Testis (tissue), 3 donors: Measurements from ENCODE around the gene TMED1. TPM values are rescaled to one million over a fixed set of nuclear protein-coding genes. Genes with fewer than 3 reads are reported as not detected.
"Not testable (repeated sequence)": the region's sequence is repeated elsewhere in the genome, so short reads cannot be mapped to it uniquely, and the experiment has no call there.

Experiments used
- DNase-seq: peaks from one replicate; pipeline ENCODE4 v3.0.0-alpha.2; 2019
- H3K27ac ChIP-seq, 2 donors: fragments of 200-600 bp; sonication (generic); one replicate each; pipeline ENCODE4 v1.5.1; 2019
- H3K27me3 ChIP-seq: fragments of 200-600 bp; sonication (generic); one replicate; pipeline ENCODE4 v1.5.1; 2019
- H3K36me3 ChIP-seq: fragments of 200-600 bp; sonication (generic); one replicate; pipeline ENCODE4 v1.5.1; 2017; ENCODE audit warnings: low read depth; ENCODE audit errors: missing control alignments
- H3K4me1 ChIP-seq: fragments of 200-600 bp; sonication (generic); one replicate; pipeline ENCODE4 v1.5.1; 2019
- H3K4me3 ChIP-seq, 2 donors: fragments of 200-600 bp; sonication (generic); one replicate each; pipeline ENCODE4 v1.5.1; 2017 to 2019
- H3K9me3 ChIP-seq: fragments of 200-600 bp; sonication (generic); one replicate; pipeline ENCODE4 v1.5.1; 2017
- CTCF ChIP-seq, 3 experiments: fragments of 450-650 bp in 2 of 3; fragments of 200-600 bp in 1 of 3; sonication (generic) in 1 of 3; IDR thresholded peaks; one replicate each; pipeline ENCODE4 v1.5.1; 2016 to 2019; ENCODE audit warnings: antibody characterized with exemption in 3 of 3, mild to moderate bottlenecking in 2 of 3, moderate library complexity in 1 of 3
- POLR2A ChIP-seq: fragments of 450-650 bp; IDR thresholded peaks from one replicate; pipeline ENCODE4 v1.6.1; 2017; ENCODE audit warnings: antibody characterized with exemption, mild to moderate bottlenecking, moderate library complexity
- WGBS, 2 donors: methylation state at CpG; one replicate each; pipeline ENCODE4 v1.1.5; 2018; 5-methylcytosine and 5-hydroxymethylcytosine counted together
- intact Hi-C: fragments of 100-400 bp; cut with DNase I; formaldehyde crosslinking; loops from one replicate; pipeline ENCODE4 v1.15.1; 2023; ENCODE audit warnings: low total_unique reads
- polyA plus RNA-seq: library from polyadenylated mRNA; stranded (reverse); fragments of 350-450 nt; fragmentation: Illumina TruSeq; extraction: RNeasy Lipid Tissue Mini Kit (QIAGEN cat#74804); gene quantifications from one replicate; pipeline ENCODE4 v1.2.3, GENCODE V29; 2014; ENCODE audit warnings: low read depth, low replicate concordance; ENCODE audit not compliant: insufficient read depth
- total RNA-seq, 2 donors: library from RNA; depleted of rRNA; stranded (reverse); fragments of >200 nt; gene quantifications; one replicate each; pipeline ENCODE4 v1.2.3, GENCODE V29; 2016

TMED1 gene
- total and polyA plus RNA-seq, 3 donors from 2014 or later = 30.2 to 59.3 (median 34.0) TPM

GRCh38 chr19:10872546-10873107 lies 36.6 kb upstream of the TMED1 start:
- H3K27ac ChIP-seq = peak overlapping the region; percentile 77 to 90
- DNase-seq = peak; percentile 77
- intact Hi-C loops = loop anchor here (10.0 kb wide), 1 partner anchor 52 kb away; the partner anchor contains the start of genes TIMM29 and YIPF2
- H3K36me3 ChIP-seq = no peaks in the 10 kb centered on the region
- no peak for TF ChIP-seq CTCF (IDR thresholded peaks at IDR 0.05)
- TF ChIP-seq POLR2A = no peak
- H3K4me1 ChIP-seq = peaks cover 27% of the 10 kb centered on the region
- no peaks in the 10 kb centered on the region for H3K9me3 ChIP-seq
- WGBS, 2 donors = 2 to 4% methylated on average over 16 of the region's 16 CpGs
- H3K4me3 ChIP-seq = peak overlapping the region; percentile 72 to 78
- no peaks in the 10 kb centered on the region for H3K27me3 ChIP-seq

GRCh38 chr19:10871711-10872545 lies 35.9 kb upstream of the TMED1 start:
- Histone ChIP-seq H3K27ac (peak overlapping the region; percentile 77 to 90), H3K27me3 (no peaks in the 10 kb centered on the region), H3K36me3 (no peaks in the 10 kb centered on the region), H3K4me3 (peak overlapping the region; percentile 72 to 78), H3K9me3 (no peaks in the 10 kb centered on the region), H3K4me1 (peaks cover 22% of the 10 kb centered on the region)
- no peak for TF ChIP-seq POLR2A
- peak in 2 of 3 experiments; percentile 41 to 51 for TF ChIP-seq CTCF (IDR thresholded peaks at IDR 0.05)
- peak; percentile 37 for DNase-seq
- WGBS, 2 donors = 1 to 2% methylated on average over 25 to 62 of the region's 90 CpGs
- intact Hi-C loops = loop anchor here (10.0 kb wide), 1 partner anchor 53 kb away; the partner anchor contains the start of genes TIMM29 and YIPF2

GRCh38 chr19:10870955-10871603 lies 35.1 kb upstream of the TMED1 start, which contains the start of gene CARM1:
Gene CARM1, plus strand, starts transcription at chr19:10871553. Its CDS starts 150 bp downstream, at chr19:10871703.
- Histone ChIP-seq H3K36me3 (no peaks in the 10 kb centered on the region), H3K27me3 (no peaks in the 10 kb centered on the region), H3K27ac (peak within 1 kb of the TSS; percentile 77 to 90), H3K9me3 (no peaks in the 10 kb centered on the region), H3K4me3 (peak within 1 kb of the TSS; percentile 72 to 78), H3K4me1 (peaks cover 14% of the 10 kb centered on the region)
- intact Hi-C loops = loop anchor here (10.0 kb wide), 1 partner anchor 54 kb away; the partner anchor contains the start of genes TIMM29 and YIPF2
- peak; percentile 99 for DNase-seq
- 1% methylated on average over 26 of the region's 99 CpGs; no CpG with 5 or more reads in 1 of the 2 donors for WGBS, 2 donors
- peak; percentile 45 to 99 (median 90) for TF ChIP-seq CTCF (IDR thresholded peaks at IDR 0.05)
- TF ChIP-seq POLR2A = no peak

GRCh38 chr19:10870501-10870954 lies 34.5 kb upstream of the TMED1 start:
- WGBS, 2 donors = 2 to 3% methylated on average over 14 to 22 of the region's 22 CpGs
- Histone ChIP-seq H3K36me3 (no peaks in the 10 kb centered on the region), H3K27ac (peak overlapping the region; percentile 31 to 59), H3K4me3 (peak overlapping the region; percentile 39 to 44), H3K4me1 (peaks cover 14% of the 10 kb centered on the region), H3K27me3 (no peaks in the 10 kb centered on the region), H3K9me3 (no peaks in the 10 kb centered on the region)
- intact Hi-C loops = loop anchor here (10.0 kb wide), 1 partner anchor 54 kb away; the partner anchor contains the start of genes TIMM29 and YIPF2
- DNase-seq = no peak
- TF ChIP-seq POLR2A = no peak
- TF ChIP-seq CTCF (IDR thresholded peaks at IDR 0.05) = no peak

GRCh38 chr19:10869872-10870311 lies 33.9 kb upstream of the TMED1 start:
- DNase-seq = peak; percentile 32
- peak overlapping the region in 1 of 2 donors; percentile 59 for H3K27ac ChIP-seq
- peak overlapping the region in 1 of 2 donors; percentile 44 for H3K4me3 ChIP-seq

More at GRCh38 chr19:10869872-10870311, 33.9 kb upstream of the TMED1 start:
- H3K4me1 ChIP-seq = peaks cover 14% of the 10 kb centered on the region
- not testable (repeated sequence) for H3K9me3 ChIP-seq, H3K36me3 ChIP-seq, H3K27me3 ChIP-seq
- intact Hi-C loops = loop anchor here (10.0 kb wide), 1 partner anchor 55 kb away; the partner anchor contains the start of genes TIMM29 and YIPF2
- 65 to 80% methylated on average over 10 to 11 of the region's 11 CpGs for WGBS, 2 donors
